D721Med (cell line): ENCODE data around the gene UBASH3A.

ENCODE experiments used
- DNase-seq: peaks from one replicate; pipeline ENCODE4 v3.0.0; 2011; ENCODE audit warnings: low spot score; ENCODE audit not compliant: insufficient read length
- FAIRE-seq: peaks from 2 replicates; lab custom pipeline; 2011; peaks lifted over from hg19 to GRCh38; lab: Jason Lieb, UNC
- CTCF ChIP-seq: IDR thresholded peaks from 2 replicates; pipeline ENCODE4 v1.5.1; 2012; ENCODE audit warnings: mild to moderate bottlenecking, control low read depth; ENCODE audit not compliant: insufficient read depth; ENCODE audit errors: missing control alignments

The UBASH3A gene

DNA sequence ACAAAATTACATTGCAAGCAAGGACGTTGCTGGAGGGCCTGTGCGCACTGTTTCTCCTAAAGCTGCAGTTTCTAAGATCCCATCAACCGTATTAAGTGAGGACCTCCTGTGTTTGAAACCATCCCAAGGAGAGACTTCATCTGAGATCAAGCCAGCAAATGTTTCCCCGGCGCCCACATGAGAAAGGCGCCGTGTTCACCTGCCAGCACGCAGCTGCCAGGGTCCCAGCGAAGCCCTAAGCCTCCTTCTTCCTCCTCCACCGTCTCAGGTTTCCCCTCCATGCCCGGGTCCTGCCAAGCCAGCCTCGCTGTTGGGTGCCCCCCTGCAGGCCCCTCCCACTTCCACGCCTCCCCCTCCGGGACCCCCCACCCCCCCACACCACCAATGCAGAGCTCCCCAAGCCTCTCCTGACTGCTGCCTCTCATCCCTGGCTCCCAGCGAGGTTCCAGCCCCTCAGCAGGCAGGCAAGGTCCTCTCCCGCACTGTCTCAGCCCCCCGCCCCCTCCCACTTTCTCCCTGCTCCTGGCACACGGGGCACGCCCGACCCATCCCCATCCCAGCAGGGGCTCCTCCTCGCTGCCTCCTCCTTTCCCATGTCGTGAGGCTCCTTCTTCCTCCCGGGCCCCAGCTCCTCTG lies 28.7 kb upstream of the UBASH3A start:
- TF ChIP-seq CTCF, result no peak
- FAIRE-seq (no peak), DNase-seq (no peak)

DNA sequence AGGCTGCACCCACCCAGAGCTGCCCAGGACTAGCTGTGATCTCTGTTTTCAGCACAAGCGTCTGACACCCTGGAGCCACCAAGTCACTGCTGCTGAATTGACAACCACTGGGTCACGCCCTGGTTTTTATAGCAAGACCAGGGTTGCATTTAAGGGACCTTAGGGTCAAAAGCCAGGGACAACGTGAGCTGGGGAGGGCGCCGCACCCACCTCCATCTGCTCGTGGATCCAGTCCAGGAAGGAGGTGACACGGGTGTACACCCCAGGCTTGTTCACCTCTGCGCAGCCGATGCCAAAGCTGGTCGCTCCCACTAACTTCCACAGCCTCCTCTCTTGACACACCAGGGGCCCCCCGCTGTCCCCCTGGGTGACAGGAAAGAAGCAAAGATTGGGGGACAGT lies 28.2 kb upstream of the UBASH3A start:
- DNase-seq (no peak), FAIRE-seq (no peak)
- no peak for TF ChIP-seq CTCF

GRCh38 chr21:42375966-42376337 lies 27.8 kb upstream of the UBASH3A start:
- no peak for FAIRE-seq
- TF ChIP-seq CTCF, result no peak

GRCh38 chr21:42376338-42376982 lies 27.2 kb upstream of the UBASH3A start:
- TF ChIP-seq CTCF, result no peak
- FAIRE-seq (no peak), DNase-seq (no peak)

More at GRCh38 chr21:42375966-42376337, 27.8 kb upstream of the UBASH3A start:
- no peak for DNase-seq

DNA sequence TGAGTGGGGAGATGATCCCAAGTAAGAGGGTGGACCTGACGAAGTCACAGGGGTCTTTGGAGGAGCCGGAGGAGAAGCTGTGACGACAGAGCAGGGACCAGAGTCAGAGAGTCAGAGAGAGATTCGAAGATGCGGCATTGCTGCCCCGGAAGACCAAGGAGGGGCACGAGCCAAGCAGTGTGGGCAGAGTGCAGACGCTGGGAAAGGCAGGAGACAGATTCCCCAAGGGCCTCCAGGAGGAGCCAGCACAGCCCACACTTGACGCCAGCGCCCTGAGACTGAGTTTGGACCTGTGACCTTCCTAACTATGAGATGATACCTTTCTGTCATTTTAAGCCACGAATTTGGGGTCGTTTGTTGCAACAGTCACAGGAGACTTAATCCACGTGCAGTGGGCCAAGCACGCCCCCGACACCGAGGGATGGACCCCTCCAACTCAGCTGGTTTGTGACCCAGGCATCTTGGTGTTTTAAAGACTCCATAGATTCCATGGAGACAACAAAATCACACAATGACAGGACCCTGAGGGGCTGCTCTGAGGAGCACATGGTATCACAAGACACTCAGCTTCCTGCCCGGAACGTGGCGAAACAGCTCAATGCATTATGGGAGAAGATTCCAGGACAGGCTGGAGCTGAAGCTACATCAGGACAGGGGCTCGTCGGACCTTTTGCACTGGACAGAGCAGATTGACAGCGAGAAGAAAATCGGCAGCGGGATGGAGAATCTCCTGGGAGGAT lies 26.3 kb upstream of the UBASH3A start:
- no peak for TF ChIP-seq CTCF
- no peak for DNase-seq
- no peak for FAIRE-seq

DNA sequence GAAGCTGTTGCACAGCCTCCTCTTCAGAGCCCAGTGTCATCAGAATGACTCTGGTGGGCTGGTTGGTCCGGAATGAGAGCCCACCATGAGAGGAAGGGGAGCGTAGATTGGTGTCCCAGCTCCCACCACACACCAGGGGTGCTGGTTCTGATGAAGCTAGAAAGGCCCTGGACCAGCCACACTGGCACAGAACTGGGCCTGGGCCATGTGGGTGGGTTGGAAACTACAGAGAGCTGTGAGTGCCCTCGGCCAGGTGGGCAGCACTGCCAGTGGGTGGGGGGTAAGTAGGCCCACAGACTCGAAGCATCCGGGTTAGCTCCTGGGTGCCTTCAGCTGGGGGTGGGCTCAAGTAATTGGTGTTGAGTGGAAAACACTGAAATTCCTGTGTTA lies 25.8 kb upstream of the UBASH3A start:
- FAIRE-seq (no peak), DNase-seq (no peak)
- TF ChIP-seq CTCF, result no peak
